Activated CD4-positive, alpha-beta T cell treated with anti-CD3 and anti-CD28 coated beads for 36 hours (primary cell): ENCODE measurements around the gene SGPL1. TPM values are rescaled to one million over a fixed set of nuclear protein-coding genes. Genes with fewer than 3 reads are reported as not detected.

Experiments
- ATAC-seq: fragments of 200-7000 bp; cut with Tn5 transposase; one replicate; pipeline ENCODE4 v1.10.0; 2021; ENCODE audit warnings: mild to moderate bottlenecking, moderate library complexity
- CTCF ChIA-PET: fragments of 350-600 bp; sonication (Branson Sonifier 250); formaldehyde crosslinking; loops from one replicate; lab custom pipeline; 2021; ENCODE audit warnings: antibody characterized with exemption; lab: Charles Lee
- POLR2A ChIA-PET: fragments of 350-600 bp; sonication (Branson Sonifier 250); formaldehyde crosslinking; loops from one replicate; lab custom pipeline; 2021; ENCODE audit warnings: antibody characterized with exemption, inconsistent platforms; lab: Charles Lee
- DNase-seq: peaks from one replicate; pipeline ENCODE4 v3.0.0-alpha.2; 2020
- H3K27ac Mint-ChIP-seq: one replicate; pipeline ENCODE4 v1.8.0; 2021; ENCODE audit warnings: mixed read lengths
- H3K27me3 Mint-ChIP-seq: one replicate; pipeline ENCODE4 v1.8.0; 2021; ENCODE audit warnings: mixed read lengths
- H3K36me3 Mint-ChIP-seq: one replicate; pipeline ENCODE4 v1.8.0; 2021; ENCODE audit warnings: low read depth, mixed read lengths
- H3K4me1 Mint-ChIP-seq: one replicate; pipeline ENCODE4 v1.8.0; 2021; ENCODE audit warnings: mixed read lengths
- H3K4me3 Mint-ChIP-seq: one replicate; pipeline ENCODE4 v1.8.0; 2021; ENCODE audit warnings: mild to moderate bottlenecking, moderate library complexity, mixed read lengths
- H3K9me3 Mint-ChIP-seq: one replicate; pipeline ENCODE4 v1.8.0; 2021; ENCODE audit warnings: low read depth, mixed read lengths
- intact Hi-C, 2 experiments: fragments of 100-400 bp; cut with DNase I in 1 of 2; cut with micrococcal nuclease in 1 of 2; formaldehyde crosslinking; loops; one replicate each; pipeline versions ENCODE4 v1.14.2 to v1.15.1; 2022 to 2024; cut with DNase I, micrococcal nuclease
- total RNA-seq, 2 experiments: library from RNA; stranded (reverse); gene quantifications; one replicate each; pipeline ENCODE4 v1.2.3, GENCODE V29; 2021

Gene SGPL1
- total RNA-seq, 2 experiments from 2014 or later, result 33.7 to 48.7 TPM

DNA sequence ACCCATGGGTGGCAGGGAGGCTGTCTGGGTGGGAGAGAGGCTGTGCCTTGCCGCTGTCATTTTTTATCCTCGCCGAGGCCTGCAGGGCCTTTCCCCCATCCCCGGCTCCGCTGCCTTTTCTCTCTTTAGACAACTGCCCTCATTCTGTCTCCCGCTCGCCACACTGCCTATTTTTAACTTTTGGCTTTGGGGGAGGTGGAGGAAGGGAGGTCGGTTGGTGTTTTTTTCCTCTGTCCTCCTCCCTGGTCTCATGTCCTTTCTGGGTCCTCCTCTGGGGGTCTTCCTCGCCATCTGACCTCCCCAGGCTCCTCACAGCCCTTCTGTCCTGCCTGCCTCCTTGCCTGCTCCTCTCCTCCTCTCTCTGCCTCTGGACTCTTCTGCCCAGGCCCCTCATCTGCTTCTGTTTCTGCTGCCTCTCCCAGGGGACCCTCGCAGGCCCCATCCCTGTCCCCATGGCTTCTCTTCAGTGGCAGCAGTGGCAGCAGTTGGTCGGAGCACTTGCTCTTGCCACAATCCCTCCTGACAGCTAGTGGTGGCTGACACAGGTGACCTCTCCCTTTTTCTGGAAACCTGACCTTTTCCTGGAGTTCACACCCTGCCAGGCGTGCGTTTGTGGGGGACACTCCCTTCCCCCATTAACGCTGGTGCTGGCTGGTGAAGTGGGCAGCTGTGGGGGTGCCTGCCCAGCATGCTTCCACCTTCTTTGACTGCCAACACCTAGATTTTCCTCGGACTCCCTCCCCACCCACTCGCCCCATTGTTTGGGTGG lies 92.1 kb downstream of the SGPL1 start:
- DNase-seq (no peak), ATAC-seq (no peak)
- CTCF ChIA-PET, result no interaction called here
- H3K4me1 Mint-ChIP-seq, result no peaks in the 10 kb centered on the region
- no peaks in the 10 kb centered on the region for H3K9me3 Mint-ChIP-seq
- no peaks in the 10 kb centered on the region for H3K36me3 Mint-ChIP-seq
- intact Hi-C loops, result no loop called here
- no peak overlapping the region for H3K4me3 Mint-ChIP-seq
- POLR2A ChIA-PET, result no interaction called here
- H3K27me3 Mint-ChIP-seq, result no peaks in the 10 kb centered on the region
- no peak overlapping the region for H3K27ac Mint-ChIP-seq

DNA sequence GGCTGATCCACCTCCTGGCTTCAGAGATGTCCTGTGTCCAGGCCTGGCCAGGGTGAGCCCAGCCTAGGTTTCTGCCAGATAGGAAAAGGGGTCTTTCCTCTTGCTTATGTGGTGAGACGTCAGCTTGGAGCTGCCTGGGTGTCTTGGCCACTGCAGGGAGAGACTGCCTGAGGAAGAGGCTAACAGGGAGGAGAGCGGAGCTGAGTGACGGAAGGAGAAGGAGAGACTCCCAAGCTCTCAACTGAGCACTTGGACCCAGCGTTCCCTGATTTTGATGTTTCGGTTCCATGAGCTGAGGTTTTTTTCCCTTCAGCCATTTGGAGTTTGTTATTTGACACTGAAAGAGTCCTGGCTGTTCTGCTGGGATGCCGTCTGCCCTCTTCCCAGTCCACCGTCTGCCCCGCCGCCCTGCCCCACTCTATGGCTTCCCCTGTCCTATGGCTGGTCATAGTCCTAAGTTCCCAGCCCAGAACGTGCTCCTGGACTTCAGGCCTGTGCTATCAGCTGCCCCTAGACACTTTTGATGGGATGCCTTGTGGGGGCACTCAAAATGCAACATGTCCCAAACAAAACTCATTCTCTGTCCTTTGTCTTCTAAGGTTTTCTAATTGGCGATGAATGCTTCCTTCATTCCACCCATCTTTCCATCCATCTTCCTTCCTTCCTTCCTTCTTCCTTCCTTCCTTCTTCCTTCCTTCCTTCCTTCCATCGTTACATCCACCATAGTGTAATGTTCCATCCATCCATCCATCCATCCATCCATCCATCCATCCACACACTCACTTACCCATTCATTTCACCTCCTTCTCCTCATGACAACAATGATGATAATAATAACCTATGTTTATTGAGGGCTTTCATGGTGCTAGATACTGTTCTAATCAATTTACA lies 92.9 kb downstream of the SGPL1 start:
- no peak overlapping the region for H3K4me3 Mint-ChIP-seq
- POLR2A ChIA-PET, result no interaction called here
- intact Hi-C loops, result no loop called here
- H3K27me3 Mint-ChIP-seq, result no peaks in the 10 kb centered on the region
- H3K36me3 Mint-ChIP-seq, result no peaks in the 10 kb centered on the region
- DNase-seq (no peak), ATAC-seq (no peak)
- no peaks in the 10 kb centered on the region for H3K4me1 Mint-ChIP-seq
- H3K27ac Mint-ChIP-seq, result no peak overlapping the region
- CTCF ChIA-PET, result no interaction called here
- H3K9me3 Mint-ChIP-seq, result no peaks in the 10 kb centered on the region

DNA sequence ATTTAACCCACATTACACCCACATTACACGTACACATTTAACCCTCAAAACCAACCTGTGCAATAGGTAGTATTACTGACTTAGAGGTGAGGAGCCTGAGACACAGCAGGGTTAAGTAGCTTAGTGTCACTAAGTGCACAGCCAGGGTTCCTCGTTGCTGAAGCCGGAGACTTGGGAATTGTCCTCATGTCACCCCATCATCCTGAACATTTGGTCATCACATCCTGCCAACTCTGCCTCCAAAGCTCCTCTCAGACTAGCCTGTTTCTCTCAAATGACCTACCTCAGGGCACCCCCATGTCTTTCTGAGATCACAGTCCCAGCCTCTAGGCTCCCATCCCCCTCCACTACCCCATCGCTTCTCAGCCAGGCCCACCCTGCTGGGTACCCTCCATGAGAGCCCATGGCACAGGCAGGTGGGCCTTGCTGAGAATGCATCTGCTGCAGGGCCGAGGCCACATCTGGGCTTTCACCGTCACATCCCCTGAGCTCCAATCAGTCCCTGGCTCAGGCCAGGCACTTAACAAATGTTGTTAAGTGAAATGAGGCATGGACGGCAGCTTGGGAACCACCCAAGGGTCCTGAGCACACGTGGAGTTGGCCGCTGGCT lies 93.7 kb downstream of the SGPL1 start:
- no peaks in the 10 kb centered on the region for H3K9me3 Mint-ChIP-seq
- no peaks in the 10 kb centered on the region for H3K4me1 Mint-ChIP-seq
- H3K36me3 Mint-ChIP-seq, result no peaks in the 10 kb centered on the region
- DNase-seq, result no peak
- ChIA-PET CTCF (no interaction called here), POLR2A (no interaction called here)
- no peak for ATAC-seq
- H3K27ac Mint-ChIP-seq, result no peak overlapping the region
- no peak overlapping the region for H3K4me3 Mint-ChIP-seq
- no peaks in the 10 kb centered on the region for H3K27me3 Mint-ChIP-seq
- intact Hi-C loops, result no loop called here

DNA sequence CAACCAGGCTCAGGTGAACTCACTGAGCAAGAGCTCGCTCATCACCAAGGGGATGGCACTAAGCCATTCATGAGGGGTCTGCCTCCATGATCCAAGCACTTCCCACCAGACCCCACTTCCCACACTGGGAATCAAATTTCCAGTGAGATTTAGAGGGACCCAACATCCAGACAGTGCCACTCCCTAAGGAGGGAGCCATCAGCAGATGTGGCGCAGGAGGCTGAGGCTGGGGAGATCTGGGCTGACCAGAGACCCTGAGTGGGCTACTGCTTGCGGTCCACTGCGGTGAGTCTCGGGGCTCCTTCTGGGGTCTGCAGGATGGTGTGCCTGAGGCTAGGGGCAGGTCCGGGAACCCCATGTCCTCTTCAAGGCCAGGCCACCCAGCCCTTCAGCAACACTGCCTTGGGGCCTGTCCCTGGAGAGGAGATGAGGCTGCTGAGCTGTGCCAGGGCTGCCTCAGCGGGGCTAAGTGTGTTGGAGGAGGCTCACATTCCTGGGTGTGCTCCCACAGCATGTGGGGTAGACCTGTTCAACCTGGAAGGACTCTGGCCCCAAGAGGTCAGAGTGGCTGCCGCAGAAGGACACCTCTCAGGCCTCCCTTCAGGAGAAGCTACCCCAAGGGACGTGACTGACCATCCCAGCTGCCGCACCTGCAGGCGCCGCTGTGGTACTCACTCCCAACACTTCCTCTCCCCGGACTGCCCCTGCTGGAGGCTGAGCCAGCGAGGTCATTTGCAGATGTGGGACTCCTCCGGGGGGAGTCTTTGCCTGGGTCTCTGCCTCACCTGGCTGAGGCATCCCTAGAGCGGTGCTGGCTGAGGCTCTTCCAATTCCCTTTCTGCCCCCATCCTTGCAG lies 95.0 kb downstream of the SGPL1 start:
- H3K27me3 Mint-ChIP-seq, result no peaks in the 10 kb centered on the region
- no peak overlapping the region for H3K4me3 Mint-ChIP-seq
- ChIA-PET CTCF (no interaction called here), POLR2A (no interaction called here)
- DNase-seq (no peak), ATAC-seq (no peak)
- H3K27ac Mint-ChIP-seq, result no peak overlapping the region
- no peaks in the 10 kb centered on the region for H3K9me3 Mint-ChIP-seq
- no peaks in the 10 kb centered on the region for H3K4me1 Mint-ChIP-seq
- H3K36me3 Mint-ChIP-seq, result no peaks in the 10 kb centered on the region
- intact Hi-C loops, result no loop called here

DNA sequence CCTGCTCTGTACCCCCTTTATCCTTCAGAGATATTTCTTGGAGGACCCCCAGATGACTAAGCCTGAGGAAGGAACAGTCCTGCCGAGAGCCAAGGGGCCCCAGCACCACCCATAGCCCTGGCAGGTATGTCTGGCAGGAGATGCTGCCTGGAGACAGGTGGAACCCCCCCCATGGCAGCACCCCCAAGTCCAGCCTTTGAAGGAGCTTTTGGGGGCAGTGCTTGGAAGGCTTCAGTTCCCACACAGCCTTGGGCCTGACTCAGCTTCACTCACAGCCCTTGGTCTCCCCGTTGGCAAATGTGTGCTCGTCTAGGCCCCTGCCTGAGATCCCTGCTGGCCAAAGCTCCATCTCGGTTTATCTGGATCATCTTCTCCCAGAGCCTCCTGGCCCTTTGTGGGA lies 95.6 kb downstream of the SGPL1 start:
- no peak for ATAC-seq
- intact Hi-C loops, result no loop called here
- Mint-ChIP-seq H3K27ac (no peak overlapping the region), H3K9me3 (no peaks in the 10 kb centered on the region), H3K27me3 (no peaks in the 10 kb centered on the region), H3K4me1 (no peaks in the 10 kb centered on the region), H3K4me3 (no peak overlapping the region), H3K36me3 (no peaks in the 10 kb centered on the region)
- ChIA-PET POLR2A (no interaction called here), CTCF (no interaction called here)
- DNase-seq, result no peak

DNA sequence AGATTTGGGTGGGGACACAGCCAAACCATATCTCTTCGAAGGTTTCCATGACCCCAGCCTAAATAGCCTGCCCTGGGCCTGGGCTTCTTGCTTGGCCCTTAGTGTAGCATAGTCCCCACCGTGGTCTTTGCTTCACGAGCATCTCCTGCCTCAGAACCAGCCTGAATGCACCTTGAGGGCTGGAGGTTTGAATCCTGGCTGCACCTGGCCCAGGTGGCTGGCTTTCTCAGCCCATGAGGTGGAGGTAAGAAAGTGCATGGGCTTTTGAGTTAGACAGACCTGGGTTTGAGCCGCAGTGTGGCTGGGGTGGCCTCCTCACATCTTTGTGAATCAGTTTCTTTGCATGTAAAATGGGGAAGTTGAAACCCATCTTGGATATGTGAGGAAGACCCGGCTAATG lies 96.8 kb downstream of the SGPL1 start:
- POLR2A ChIA-PET, result no interaction called here
- Mint-ChIP-seq H3K27ac (no peak overlapping the region), H3K4me3 (no peak overlapping the region), H3K9me3 (no peaks in the 10 kb centered on the region), H3K27me3 (no peaks in the 10 kb centered on the region), H3K36me3 (no peaks in the 10 kb centered on the region), H3K4me1 (no peaks in the 10 kb centered on the region)
- ATAC-seq (no peak), DNase-seq (no peak)
- CTCF ChIA-PET, result interaction anchor here (1.2 kb wide), 1 partner anchor 10 kb away, joined by 5 read pairs; no protein-coding TSS in a partner anchor
- intact Hi-C loops, result no loop called here

DNA sequence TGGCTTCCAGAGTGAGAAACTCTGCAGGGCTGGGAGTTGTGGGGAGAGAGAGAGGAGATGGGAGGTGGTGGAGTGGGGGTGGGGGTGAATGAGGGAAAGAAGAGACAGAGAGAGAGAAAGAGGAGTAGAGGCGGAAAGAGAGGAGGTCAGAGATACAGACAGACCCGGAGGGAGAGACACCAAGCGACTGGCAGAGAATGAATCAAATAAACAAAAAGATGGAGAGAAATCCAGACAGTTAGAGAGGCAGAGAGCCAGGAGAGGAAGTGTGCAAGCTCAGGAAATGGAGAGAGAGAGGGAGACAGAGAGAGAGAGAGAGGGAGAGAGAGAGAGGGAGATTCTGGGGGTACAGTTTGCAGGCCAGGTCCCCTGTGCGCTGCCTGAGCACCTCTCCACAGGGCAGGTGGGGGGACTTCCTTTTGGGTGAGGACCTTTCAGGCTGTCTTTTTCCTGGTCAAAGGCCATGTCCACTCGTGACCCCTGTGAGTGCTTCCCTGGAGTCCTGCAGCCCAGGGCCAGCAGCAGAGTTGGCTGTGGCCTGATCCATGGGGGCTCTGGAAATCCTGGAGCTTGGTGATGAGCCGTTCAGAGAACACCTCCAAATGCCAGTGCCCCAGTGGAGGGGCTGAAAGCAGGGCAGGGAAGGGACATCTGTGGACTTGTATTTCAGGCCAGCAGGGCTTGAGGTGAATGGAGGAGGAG lies 97.6 kb downstream of the SGPL1 start:
- H3K27me3 Mint-ChIP-seq, result peaks cover 1% of the 10 kb centered on the region
- H3K4me3 Mint-ChIP-seq, result no peak overlapping the region
- ATAC-seq (no peak), DNase-seq (no peak)
- H3K36me3 Mint-ChIP-seq, result no peaks in the 10 kb centered on the region
- no peaks in the 10 kb centered on the region for H3K9me3 Mint-ChIP-seq
- H3K4me1 Mint-ChIP-seq, result no peaks in the 10 kb centered on the region
- H3K27ac Mint-ChIP-seq, result no peak overlapping the region
- POLR2A ChIA-PET, result no interaction called here
- intact Hi-C loops, result no loop called here
- CTCF ChIA-PET, result interaction anchor here (1.2 kb wide), 1 partner anchor 11 kb away, joined by 5 read pairs; no protein-coding TSS in a partner anchor

DNA sequence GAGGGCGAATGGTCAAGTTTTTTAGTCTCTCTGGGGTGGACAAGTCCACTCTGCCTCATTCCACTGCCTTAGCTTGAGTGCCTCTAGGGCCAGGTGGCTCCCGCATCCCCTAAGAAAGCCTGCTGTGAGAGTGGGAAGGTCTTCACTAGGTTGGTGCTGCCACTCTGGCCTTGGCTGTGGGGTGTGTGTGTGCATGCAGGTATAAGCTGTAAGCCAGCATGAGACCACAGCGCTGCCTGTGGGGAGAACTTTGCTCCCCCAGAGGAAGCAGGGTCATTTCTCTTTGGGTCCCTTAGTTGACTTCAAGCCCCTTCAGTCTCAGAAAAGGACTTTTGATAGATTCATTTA lies 98.1 kb downstream of the SGPL1 start:
- DNase-seq, result no peak
- no peak for ATAC-seq
- Mint-ChIP-seq H3K36me3 (no peaks in the 10 kb centered on the region), H3K4me3 (no peak overlapping the region), H3K27me3 (peaks cover 1% of the 10 kb centered on the region), H3K27ac (no peak overlapping the region), H3K9me3 (no peaks in the 10 kb centered on the region), H3K4me1 (no peaks in the 10 kb centered on the region)
- ChIA-PET CTCF (no interaction called here), POLR2A (no interaction called here)
- intact Hi-C loops, result no loop called here

DNA sequence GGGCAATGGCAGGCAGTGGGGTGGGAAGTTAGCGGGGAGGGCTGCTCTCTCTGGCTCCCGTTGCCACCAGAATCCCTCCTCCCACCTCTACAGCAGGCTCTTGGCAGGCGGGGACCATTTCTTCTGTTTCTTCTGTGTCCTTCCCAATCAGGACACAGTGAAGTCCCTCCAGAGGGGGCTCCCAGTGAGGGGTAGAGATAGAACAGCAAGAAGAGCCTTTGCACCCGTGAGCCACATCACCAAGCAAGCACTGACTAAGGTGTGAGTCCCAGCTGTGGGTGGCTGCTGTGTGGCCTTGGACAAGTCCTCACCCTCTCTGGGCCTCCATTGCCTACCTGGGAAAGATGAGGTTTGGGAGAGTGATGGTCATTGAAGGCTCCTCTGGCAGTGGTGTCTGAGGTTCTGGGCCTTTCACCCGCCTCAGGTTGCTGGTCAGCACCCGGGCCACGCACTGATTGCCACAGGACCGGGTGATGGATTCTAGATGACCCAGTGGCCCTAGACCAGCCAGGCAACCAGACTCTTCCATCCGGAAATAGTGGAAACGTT lies 98.6 kb downstream of the SGPL1 start:
- H3K9me3 Mint-ChIP-seq, result no peaks in the 10 kb centered on the region
- no peaks in the 10 kb centered on the region for H3K36me3 Mint-ChIP-seq
- POLR2A ChIA-PET, result no interaction called here
- CTCF ChIA-PET, result no interaction called here
- peaks cover 1% of the 10 kb centered on the region for H3K27me3 Mint-ChIP-seq
- H3K4me1 Mint-ChIP-seq, result no peaks in the 10 kb centered on the region
- intact Hi-C loops, result no loop called here
- ATAC-seq (no peak), DNase-seq (no peak)
- no peak overlapping the region for H3K4me3 Mint-ChIP-seq
- no peak overlapping the region for H3K27ac Mint-ChIP-seq

DNA sequence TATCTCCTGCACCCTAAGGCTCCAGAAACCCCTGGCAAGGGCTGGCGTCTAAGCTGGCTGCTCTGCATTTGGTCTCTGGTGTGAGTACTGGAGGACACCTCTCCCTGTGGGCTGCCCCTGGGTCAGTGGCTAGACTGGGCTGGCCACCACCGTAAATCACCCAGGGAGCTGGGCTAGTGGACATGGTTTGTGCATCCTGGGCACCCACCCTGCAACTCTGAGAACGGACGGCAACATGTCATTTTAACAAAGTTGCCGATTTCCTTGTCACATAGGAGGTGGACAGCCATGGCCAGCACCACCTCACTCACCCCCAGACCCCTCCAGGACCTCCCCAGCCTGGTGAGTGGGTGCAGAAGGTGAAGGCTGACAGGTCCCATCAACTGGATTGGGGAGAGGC lies 99.5 kb downstream of the SGPL1 start:
- POLR2A ChIA-PET, result no interaction called here
- Mint-ChIP-seq H3K36me3 (no peaks in the 10 kb centered on the region), H3K27me3 (peaks cover 1% of the 10 kb centered on the region), H3K27ac (no peak overlapping the region), H3K4me1 (no peaks in the 10 kb centered on the region), H3K9me3 (no peaks in the 10 kb centered on the region), H3K4me3 (no peak overlapping the region)
- DNase-seq (no peak), ATAC-seq (no peak)
- intact Hi-C loops, result no loop called here
- CTCF ChIA-PET, result no interaction called here
